HG02759 (cell line): ENCODE measurements around the gene TAF3.

Experiments
- ATAC-seq: cut with Tn5 transposase; IDR thresholded peaks from one replicate; pipeline ENCODE4 v1.9.1; 2021; ENCODE audit warnings: mild to moderate bottlenecking, moderate library complexity; ENCODE audit not compliant: unreplicated experiment

Gene TAF3

GRCh38 chr10:8043569-8044306 is 225.4 kb downstream of the TAF3 start:
- no peak for ATAC-seq

- no peak for ATAC-seq
Observed at GRCh38 chr10:8044331-8044907, 226.1 kb downstream of the TAF3 start.

- ATAC-seq = no peak
Observed at GRCh38 chr10:8044908-8045725, 226.8 kb downstream of the TAF3 start.

- ATAC-seq = no peak
Observed at GRCh38 chr10:8045726-8046494, 227.6 kb downstream of the TAF3 start.

GRCh38 chr10:8047452-8048280 is 229.4 kb downstream of the TAF3 start:
- no peak for ATAC-seq

GRCh38 chr10:8048281-8049008 is 230.1 kb downstream of the TAF3 start:
- no peak for ATAC-seq

GRCh38 chr10:8049045-8049864 is 230.9 kb downstream of the TAF3 start:
- ATAC-seq = no peak

- ATAC-seq = no peak
Observed at GRCh38 chr10:8049865-8050555, 231.7 kb downstream of the TAF3 start.

- ATAC-seq = no peak
Observed at GRCh38 chr10:8050556-8051108, 232.3 kb downstream of the TAF3 start.

GRCh38 chr10:8051109-8051821 is 233.0 kb downstream of the TAF3 start:
- no peak for ATAC-seq

- ATAC-seq = no peak
Observed at GRCh38 chr10:8051851-8052257, 233.5 kb downstream of the TAF3 start.

- no peak for ATAC-seq
Observed at GRCh38 chr10:8052341-8052955, 234.1 kb downstream of the TAF3 start.

GRCh38 chr10:8052956-8053445 is 234.7 kb downstream of the TAF3 start:
- no peak for ATAC-seq

GRCh38 chr10:8053446-8054243 is 235.3 kb downstream of the TAF3 start:
- ATAC-seq = peak; percentile 73

- peak; percentile 10 for ATAC-seq
Observed at GRCh38 chr10:8054244-8054493, 235.9 kb downstream of the TAF3 start.
